Natural killer cell (primary cell): ENCODE measurements around the gene C3AR1. TPM values are rescaled to one million over a fixed set of nuclear protein-coding genes. Genes with fewer than 3 reads are reported as not detected.
A peak's percentile ranks its signal among the peaks of the same experiment; 100 is the strongest.
"Not testable (repeated sequence)": the region's sequence is repeated elsewhere in the genome, so short reads cannot be mapped to it uniquely, and the experiment has no call there.

Experiments used
- ATAC-seq, 3 donors: fragments of 150-1000 bp in 2 of 3; fragments of 200-7000 bp in 1 of 3; cut with Tn5 transposase; 1 replicate in 1 of 3; 2 replicates in 2 of 3; pipeline ENCODE4 v1.10.0; 2021; ENCODE audit warnings: mild to moderate bottlenecking in 2 of 3, moderate library complexity in 2 of 3
- DNase-seq, 2 donors: peaks; one replicate each; pipeline versions ENCODE4 v3.0.0 to v3.0.0-alpha.2; 2013 to 2021; ENCODE audit warnings: mixed read lengths in 1 of 2
- H3K27ac ChIP-seq: one replicate; pipeline ENCODE4 v1.5.1; 2013; ENCODE audit warnings: mild to moderate bottlenecking, low read length
- H3K27me3 ChIP-seq: one replicate; pipeline ENCODE4 v1.6.1; 2013; ENCODE audit warnings: low read length; ENCODE audit not compliant: control insufficient read depth, insufficient read depth
- H3K36me3 ChIP-seq: one replicate; pipeline ENCODE4 v1.6.1; 2013; ENCODE audit warnings: low read length; ENCODE audit not compliant: control insufficient read depth, insufficient read depth
- H3K4me1 ChIP-seq: one replicate; pipeline ENCODE4 v1.6.1; 2013; ENCODE audit warnings: low read length; ENCODE audit not compliant: control insufficient read depth, insufficient read depth
- H3K4me3 ChIP-seq: one replicate; pipeline ENCODE4 v1.5.1; 2013; ENCODE audit warnings: low read length
- H3K9me3 ChIP-seq: one replicate; pipeline ENCODE4 v1.6.1; 2013; ENCODE audit warnings: low read length; ENCODE audit not compliant: control insufficient read depth, insufficient read depth
- H3K27ac Mint-ChIP-seq, 2 donors: one replicate each; pipeline ENCODE4 v1.8.0; 2022; ENCODE audit warnings: mild to moderate bottlenecking in 2 of 2, mixed read lengths in 2 of 2, moderate library complexity in 1 of 2
- H3K27me3 Mint-ChIP-seq, 2 donors: one replicate each; pipeline ENCODE4 v1.8.0; 2022; ENCODE audit warnings: low read depth in 2 of 2, mixed read lengths in 2 of 2
- H3K36me3 Mint-ChIP-seq: one replicate; pipeline ENCODE4 v1.8.0; 2022; ENCODE audit warnings: mixed read lengths
- H3K4me1 Mint-ChIP-seq, 2 donors: one replicate each; pipeline ENCODE4 v1.8.0; 2022; ENCODE audit warnings: mixed read lengths in 2 of 2
- H3K4me3 Mint-ChIP-seq: one replicate; pipeline ENCODE4 v1.8.0; 2022; ENCODE audit warnings: mild to moderate bottlenecking, moderate library complexity, mixed read lengths
- H3K9me3 Mint-ChIP-seq, 2 donors: one replicate each; pipeline ENCODE4 v1.8.0; 2022; ENCODE audit warnings: mixed read lengths in 2 of 2
- CTCF ChIP-seq: fragments of 200-600 bp; IDR thresholded peaks from one replicate; pipeline ENCODE4 v1.8.0; 2022; ENCODE audit warnings: antibody characterized with exemption
- WGBS: methylation state at CpG from one replicate; pipeline ENCODE4 v1.1.7; 2013; ENCODE audit warnings: missing lambda C conversion rate; ENCODE audit not compliant: insufficient coverage; 5-methylcytosine and 5-hydroxymethylcytosine counted together
- intact Hi-C: fragments of 100-400 bp; cut with micrococcal nuclease; formaldehyde crosslinking; loops from one replicate; pipeline ENCODE4 v1.14.2; 2022
- total RNA-seq, 4 donors: library from RNA; stranded (reverse); fragments of 120-200 nt in 1 of 4; gene quantifications; one replicate each; pipeline versions ENCODE4 v1.2.3 to v1.2.4, GENCODE V29; 2013 to 2022

The C3AR1 gene
- total RNA-seq, 3 donors from 2014 or later (not counting 1 experiment from before 2014, with no cell fraction given): 9.5 to 16.9 (median 13.0) TPM

- peaks cover 3 to 5% of the 10 kb centered on the region in 2 donors for H3K4me1 Mint-ChIP-seq
- 88% methylated on average over 1 of the region's 2 CpGs for WGBS
Measured at GRCh38 chr12:8096281-8096915, 30.2 kb upstream of the C3AR1 start.

GRCh38 chr12:8093291-8093690, 27.1 kb upstream of the C3AR1 start:
- 100% methylated on average over 3 of the region's 3 CpGs for WGBS
- Histone ChIP-seq H3K27me3 (no peaks in the 10 kb centered on the region), H3K9me3 (no peaks in the 10 kb centered on the region), H3K4me3 (no peak overlapping the region), H3K36me3 (peaks cover 81% of the 10 kb centered on the region), H3K27ac (no peak overlapping the region), H3K4me1 (peaks cover 9% of the 10 kb centered on the region)
- no peak for TF ChIP-seq CTCF
- ATAC-seq (no peak), DNase-seq (no peak)
- Mint-ChIP-seq H3K4me1 (peaks cover 14 to 19% of the 10 kb centered on the region in 2 donors), H3K27me3 (no peaks in the 10 kb centered on the region), H3K9me3 (no peaks in the 10 kb centered on the region), H3K4me3 (no peak overlapping the region), H3K27ac (no peak overlapping the region), H3K36me3 (peaks cover 57% of the 10 kb centered on the region)
- intact Hi-C loops: no loop called here

More at GRCh38 chr12:8096281-8096915, 30.2 kb upstream of the C3AR1 start:
- no peaks in the 10 kb centered on the region for H3K9me3 Mint-ChIP-seq
- no peaks in the 10 kb centered on the region for H3K27me3 ChIP-seq
- ATAC-seq (no peak), DNase-seq (no peak)
- H3K36me3 ChIP-seq: peaks cover 65% of the 10 kb centered on the region
- H3K4me3 Mint-ChIP-seq: no peak overlapping the region
- intact Hi-C loops: no loop called here
- H3K4me1 ChIP-seq: no peaks in the 10 kb centered on the region
- no peak overlapping the region for H3K27ac ChIP-seq
- no peak for TF ChIP-seq CTCF
- H3K27me3 Mint-ChIP-seq: no peaks in the 10 kb centered on the region
- no peaks in the 10 kb centered on the region for H3K9me3 ChIP-seq
- no peak overlapping the region for H3K4me3 ChIP-seq
- peaks cover 42% of the 10 kb centered on the region for H3K36me3 Mint-ChIP-seq
- no peak overlapping the region for H3K27ac Mint-ChIP-seq

GRCh38 chr12:8089716-8090115, 23.6 kb upstream of the C3AR1 start:
- DNase-seq: no peak
- Mint-ChIP-seq H3K27me3 (no peaks in the 10 kb centered on the region), H3K36me3 (peaks cover 38% of the 10 kb centered on the region)

GRCh38 chr12:8089277-8089676, 23.1 kb upstream of the C3AR1 start:
- not testable (repeated sequence) for H3K27me3 ChIP-seq, ATAC-seq, H3K27me3 Mint-ChIP-seq, H3K4me3 ChIP-seq, H3K27ac ChIP-seq, H3K9me3 ChIP-seq, DNase-seq, H3K9me3 Mint-ChIP-seq
- WGBS: 97% methylated on average over 11 of the region's 11 CpGs
- H3K36me3 ChIP-seq: peaks cover 47% of the 10 kb centered on the region
- peak overlapping the region; percentile 70 for H3K4me3 Mint-ChIP-seq
- peaks cover 28 to 31% of the 10 kb centered on the region in 2 donors for H3K4me1 Mint-ChIP-seq
- intact Hi-C loops: loop anchor here (5.0 kb wide), 1 partner anchor 157 kb away; no protein-coding TSS in a partner anchor
- H3K27ac Mint-ChIP-seq: peak overlapping the region; percentile 86 to 90
- peaks cover 34% of the 10 kb centered on the region for H3K36me3 Mint-ChIP-seq
- peaks cover 21% of the 10 kb centered on the region for H3K4me1 ChIP-seq

More at GRCh38 chr12:8089716-8090115, 23.6 kb upstream of the C3AR1 start:
- Mint-ChIP-seq H3K27ac (peak overlapping the region in 1 of 2 donors; percentile 86), H3K9me3 (no peaks in the 10 kb centered on the region), H3K4me3 (no peak overlapping the region), H3K4me1 (peaks cover 23 to 27% of the 10 kb centered on the region in 2 donors)
- TF ChIP-seq CTCF: no peak
- Histone ChIP-seq H3K4me3 (no peak overlapping the region), H3K27ac (no peak overlapping the region), H3K4me1 (peaks cover 21% of the 10 kb centered on the region), H3K27me3 (no peaks in the 10 kb centered on the region), H3K36me3 (peaks cover 51% of the 10 kb centered on the region), H3K9me3 (no peaks in the 10 kb centered on the region)
- intact Hi-C loops: loop anchor here (5.0 kb wide), 1 partner anchor 157 kb away; no protein-coding TSS in a partner anchor
- ATAC-seq: no peak
- WGBS: 94% methylated on average over 5 of the region's 5 CpGs
